PC-3 (cell line): ENCODE results near the gene TAC1.
"Not testable (repeated sequence)": the region's sequence is repeated elsewhere in the genome, so short reads cannot be mapped to it uniquely, and the experiment has no call there.

ENCODE experiments used
- EZH2 ChIP-seq: fragments of 300-600 bp; sonication (generic); IDR thresholded peaks from one replicate; pipeline ENCODE4 v1.6.1; 2017; ENCODE audit warnings: antibody characterized with exemption, mild to moderate bottlenecking, low read length; ENCODE audit not compliant: unreplicated experiment
- TF ChIP-seq, protein P1 (sequence below): fragments of 300-600 bp; sonication (generic); conservative IDR thresholded peaks from 2 replicates; pipeline ENCODE4 v1.5.1; 2017; ENCODE audit warnings: antibody characterized with exemption, low read depth, mild to moderate bottlenecking, low read length

GRCh38 chr7:97786398-97786797 lies 54.5 kb downstream of the TAC1 start:
- TF ChIP-seq EZH2 = not testable (repeated sequence)
- TF ChIP-seq, protein P1, sequence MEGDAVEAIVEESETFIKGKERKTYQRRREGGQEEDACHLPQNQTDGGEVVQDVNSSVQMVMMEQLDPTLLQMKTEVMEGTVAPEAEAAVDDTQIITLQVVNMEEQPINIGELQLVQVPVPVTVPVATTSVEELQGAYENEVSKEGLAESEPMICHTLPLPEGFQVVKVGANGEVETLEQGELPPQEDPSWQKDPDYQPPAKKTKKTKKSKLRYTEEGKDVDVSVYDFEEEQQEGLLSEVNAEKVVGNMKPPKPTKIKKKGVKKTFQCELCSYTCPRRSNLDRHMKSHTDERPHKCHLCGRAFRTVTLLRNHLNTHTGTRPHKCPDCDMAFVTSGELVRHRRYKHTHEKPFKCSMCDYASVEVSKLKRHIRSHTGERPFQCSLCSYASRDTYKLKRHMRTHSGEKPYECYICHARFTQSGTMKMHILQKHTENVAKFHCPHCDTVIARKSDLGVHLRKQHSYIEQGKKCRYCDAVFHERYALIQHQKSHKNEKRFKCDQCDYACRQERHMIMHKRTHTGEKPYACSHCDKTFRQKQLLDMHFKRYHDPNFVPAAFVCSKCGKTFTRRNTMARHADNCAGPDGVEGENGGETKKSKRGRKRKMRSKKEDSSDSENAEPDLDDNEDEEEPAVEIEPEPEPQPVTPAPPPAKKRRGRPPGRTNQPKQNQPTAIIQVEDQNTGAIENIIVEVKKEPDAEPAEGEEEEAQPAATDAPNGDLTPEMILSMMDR = not testable (repeated sequence)
